ENCODE data around the gene GNA12. TPM values are rescaled to one million over a fixed set of nuclear protein-coding genes. Genes with fewer than 3 reads are reported as not detected.

The GNA12 gene, protein sequence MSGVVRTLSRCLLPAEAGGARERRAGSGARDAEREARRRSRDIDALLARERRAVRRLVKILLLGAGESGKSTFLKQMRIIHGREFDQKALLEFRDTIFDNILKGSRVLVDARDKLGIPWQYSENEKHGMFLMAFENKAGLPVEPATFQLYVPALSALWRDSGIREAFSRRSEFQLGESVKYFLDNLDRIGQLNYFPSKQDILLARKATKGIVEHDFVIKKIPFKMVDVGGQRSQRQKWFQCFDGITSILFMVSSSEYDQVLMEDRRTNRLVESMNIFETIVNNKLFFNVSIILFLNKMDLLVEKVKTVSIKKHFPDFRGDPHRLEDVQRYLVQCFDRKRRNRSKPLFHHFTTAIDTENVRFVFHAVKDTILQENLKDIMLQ
- 10 to 100 TPM in 11 of 12 donors, not detected in 1; 22.8 to 44.9 (median 29.2) TPM for polyA plus RNA-seq (ENCODE audit: insufficient read length in 12 of 12)
- long read RNA-seq, donor 1, full-length matches to known transcripts = 9 of 9 reads
- long read RNA-seq, donor 1, partial matches to known transcripts = 0 of 9 reads
- long read RNA-seq, donor 1, other reads (novel, unspliced or antisense) = 0 of 9 reads
- long read RNA-seq, donor 2, full-length matches to known transcripts = 7 of 7 reads
- long read RNA-seq, donor 2, partial matches to known transcripts = 0 of 7 reads
- long read RNA-seq, donor 2, other reads (novel, unspliced or antisense) = 0 of 7 reads
- long read RNA-seq, donor 3, full-length matches to known transcripts = 5 of 5 reads
- long read RNA-seq, donor 3, partial matches to known transcripts = 0 of 5 reads
- long read RNA-seq, donor 3, other reads (novel, unspliced or antisense) = 0 of 5 reads
- long read RNA-seq, donor 4, full-length matches to known transcripts = 4 of 4 reads
- long read RNA-seq, donor 4, partial matches to known transcripts = 0 of 4 reads
- long read RNA-seq, donor 4, other reads (novel, unspliced or antisense) = 0 of 4 reads
- long read RNA-seq, donor 5, full-length matches to known transcripts = 10 of 10 reads
- long read RNA-seq, donor 5, partial matches to known transcripts = 0 of 10 reads
- long read RNA-seq, donor 5, other reads (novel, unspliced or antisense) = 0 of 10 reads
- long read RNA-seq, donor 6, full-length matches to known transcripts = 5 of 5 reads
- long read RNA-seq, donor 6, partial matches to known transcripts = 0 of 5 reads
- long read RNA-seq, donor 6, other reads (novel, unspliced or antisense) = 0 of 5 reads
- long read RNA-seq, donor 7, full-length matches to known transcripts = 4 of 4 reads
- long read RNA-seq, donor 7, partial matches to known transcripts = 0 of 4 reads
- long read RNA-seq, donor 7, other reads (novel, unspliced or antisense) = 0 of 4 reads
- long read RNA-seq, donor 8, full-length matches to known transcripts = 8 of 8 reads
- long read RNA-seq, donor 8, partial matches to known transcripts = 0 of 8 reads
- long read RNA-seq, donor 8, other reads (novel, unspliced or antisense) = 0 of 8 reads
- long read RNA-seq, donor 9, full-length matches to known transcripts = 6 of 12 reads
- long read RNA-seq, donor 9, partial matches to known transcripts = 6 of 12 reads
- long read RNA-seq, donor 9, other reads (novel, unspliced or antisense) = 0 of 12 reads
- long read RNA-seq, donor 10, full-length matches to known transcripts = 14 of 14 reads
- long read RNA-seq, donor 10, partial matches to known transcripts = 0 of 14 reads
- long read RNA-seq, donor 10, other reads (novel, unspliced or antisense) = 0 of 14 reads
- long read RNA-seq, donor 11, full-length matches to known transcripts = 13 of 13 reads
- long read RNA-seq, donor 11, partial matches to known transcripts = 0 of 13 reads
- long read RNA-seq, donor 11, other reads (novel, unspliced or antisense) = 0 of 13 reads

DNA sequence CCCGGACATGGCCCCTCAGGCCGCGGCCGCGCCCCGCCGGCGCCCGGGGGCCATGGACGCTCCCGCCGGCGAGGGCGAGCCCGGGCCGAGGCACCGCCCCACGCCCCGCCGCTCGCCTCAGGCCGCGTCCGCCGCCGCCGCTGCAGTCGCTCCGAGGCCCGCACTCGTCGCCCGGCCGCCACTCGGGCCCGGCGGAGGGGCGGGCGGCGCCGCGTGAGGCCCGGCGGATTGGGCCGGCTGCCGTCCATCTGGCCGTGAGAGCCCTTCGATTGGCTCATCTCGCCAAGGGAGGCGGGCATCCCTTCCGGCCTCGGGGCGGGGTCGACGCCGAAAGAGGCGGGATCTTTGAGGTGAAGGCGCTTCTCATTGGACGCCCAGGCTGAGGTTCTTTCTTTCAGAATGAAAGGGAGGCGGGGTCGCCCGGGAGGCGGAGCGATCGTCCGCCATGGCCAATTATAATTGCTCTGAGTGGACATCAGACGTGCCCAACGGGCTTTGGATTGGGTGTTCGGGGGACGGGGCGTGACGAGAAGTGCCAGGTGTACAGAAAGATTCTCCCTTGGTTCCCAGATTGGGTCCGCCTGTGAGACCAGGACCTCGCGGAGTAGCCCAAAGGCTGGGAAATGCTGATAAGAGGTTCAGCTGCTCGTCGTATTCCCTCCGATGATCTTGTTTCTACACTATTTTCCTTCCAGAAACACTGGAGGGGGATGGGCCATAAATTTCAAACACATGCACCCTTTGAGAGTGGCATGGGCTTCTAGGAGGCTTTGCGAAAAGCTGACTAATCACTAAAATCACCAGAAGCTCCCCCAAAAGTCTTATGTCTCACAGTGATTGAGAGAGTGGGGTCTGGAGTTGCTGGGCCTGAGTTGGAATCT is at the start of gene GNA12:
Gene GNA12 (minus strand): TSS at position 156 of the 881 bp plus-strand sequence. CDS start 147 bp downstream, at position 9.
- peak; percentile 99 for DNase-seq

DNA sequence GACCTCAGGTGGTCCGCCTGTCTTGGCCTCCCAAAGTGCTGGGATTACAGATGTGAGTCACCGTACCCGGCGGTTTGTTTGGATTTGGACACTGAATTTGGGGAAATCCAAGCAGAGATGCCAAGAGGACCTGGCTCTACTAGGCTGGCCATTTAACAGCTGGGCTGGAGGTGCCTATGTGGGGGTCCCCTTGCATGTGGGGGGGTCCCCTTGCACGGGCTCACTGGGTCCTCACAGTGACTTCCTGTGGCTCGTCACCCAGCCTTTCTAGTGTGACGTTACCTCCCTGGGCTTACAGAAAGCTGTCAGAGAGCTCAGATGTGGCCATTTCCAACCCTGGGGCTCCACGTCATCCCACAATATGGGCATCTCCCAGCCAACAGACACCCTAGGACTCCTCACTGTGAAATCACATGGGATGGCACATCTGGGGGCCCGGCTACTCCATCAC is 49.3 kb upstream of the GNA12 start:
- no peak for DNase-seq

DNA sequence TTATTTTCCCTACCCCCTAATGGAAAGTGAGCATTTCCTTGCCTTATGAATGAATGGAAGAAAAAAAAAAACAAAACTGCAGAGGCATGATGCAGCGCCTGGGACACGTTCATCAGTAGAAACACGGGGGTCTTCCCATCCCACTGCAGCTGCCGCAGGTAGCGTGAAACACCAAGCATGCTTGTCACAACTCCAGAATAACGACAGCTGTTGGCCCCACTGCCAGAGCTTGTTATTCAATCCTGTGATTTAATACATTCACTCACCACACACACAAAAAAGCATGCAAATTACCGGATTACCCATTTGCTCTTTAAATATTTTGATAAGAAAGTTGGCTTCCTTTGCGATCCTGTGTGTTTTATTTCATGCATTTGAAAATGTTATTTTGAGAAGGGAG is 48.4 kb upstream of the GNA12 start:
- no peak for DNase-seq

DNA sequence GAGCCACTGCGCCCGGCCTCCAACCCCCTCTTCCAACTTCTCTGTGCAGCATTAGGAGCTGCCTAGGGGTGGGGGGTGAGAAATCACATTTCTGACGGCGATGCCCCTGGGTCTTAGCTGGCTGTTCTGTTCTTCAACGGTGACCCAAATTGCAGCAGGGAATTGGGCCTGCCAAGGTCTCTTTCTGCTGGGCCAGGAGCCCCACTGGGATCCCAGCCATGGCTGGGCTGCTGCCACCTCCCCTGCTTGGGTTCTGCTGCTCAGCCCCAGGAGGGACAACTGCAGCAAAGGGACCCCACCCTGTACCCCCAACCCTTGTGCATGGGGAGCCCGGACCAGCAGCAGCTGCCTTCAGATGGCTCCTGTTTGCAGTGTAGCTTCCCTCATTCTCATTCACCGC is 43.7 kb upstream of the GNA12 start:
- no peak for DNase-seq

DNA sequence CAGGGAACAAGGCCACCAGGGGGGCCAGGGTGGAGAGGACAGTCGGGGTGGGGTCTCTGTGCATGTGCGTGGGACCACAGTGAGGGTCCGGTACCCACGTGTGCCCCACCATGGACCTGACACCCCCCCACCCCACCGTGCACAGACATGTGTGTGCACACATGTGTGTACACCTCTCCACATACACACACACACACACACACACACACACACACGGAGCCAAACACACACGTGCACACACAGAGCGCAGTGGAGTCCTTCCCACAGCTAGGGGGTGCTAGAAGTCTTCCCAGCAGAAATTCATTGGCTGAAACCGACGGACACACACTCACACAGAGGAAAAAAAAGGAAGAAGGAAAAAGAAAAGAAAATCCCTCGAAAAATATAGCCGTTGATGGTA is 42.8 kb upstream of the GNA12 start:
- peak; percentile 77 for DNase-seq

DNA sequence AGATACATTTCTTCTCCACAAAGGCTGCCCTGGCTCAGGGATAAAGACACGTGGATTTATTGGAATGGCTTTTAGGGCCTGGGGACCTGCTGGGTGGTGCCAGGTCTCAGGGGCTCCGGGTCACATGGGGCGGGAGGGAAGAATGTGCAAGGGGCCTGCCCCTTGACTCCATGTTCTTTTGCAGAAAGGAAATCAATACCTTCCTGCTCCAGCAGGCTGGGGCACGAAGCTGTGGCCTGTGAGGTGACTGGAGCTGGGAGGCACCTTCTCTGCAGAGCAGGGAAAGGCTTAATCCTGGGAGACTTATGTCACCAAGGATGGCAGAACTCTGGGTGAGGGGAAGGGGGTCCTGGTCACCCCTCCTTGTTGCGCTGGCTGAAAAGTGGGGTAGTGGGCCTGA is 42.3 kb upstream of the GNA12 start:
- DNase-seq = no peak

DNA sequence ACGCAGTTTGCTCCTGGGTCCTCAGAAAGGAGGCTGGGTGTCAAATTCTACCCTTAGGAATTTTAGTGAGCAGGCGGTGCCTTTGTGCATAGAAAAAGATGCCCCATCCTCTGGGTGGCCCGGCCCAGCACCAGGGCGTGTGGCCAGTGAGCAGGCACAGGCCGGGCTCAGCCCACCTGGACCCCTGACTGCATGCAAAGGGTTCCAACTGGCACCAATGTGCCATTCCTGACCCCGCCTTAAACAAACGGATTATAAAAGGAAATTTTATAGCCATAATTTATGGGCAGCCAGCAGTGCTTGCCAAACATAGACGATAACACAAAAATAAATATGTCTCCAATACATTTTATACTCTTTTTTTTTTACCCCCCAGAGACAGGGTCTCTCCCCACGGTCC is 40.1 kb upstream of the GNA12 start:
- DNase-seq = no peak

DNA sequence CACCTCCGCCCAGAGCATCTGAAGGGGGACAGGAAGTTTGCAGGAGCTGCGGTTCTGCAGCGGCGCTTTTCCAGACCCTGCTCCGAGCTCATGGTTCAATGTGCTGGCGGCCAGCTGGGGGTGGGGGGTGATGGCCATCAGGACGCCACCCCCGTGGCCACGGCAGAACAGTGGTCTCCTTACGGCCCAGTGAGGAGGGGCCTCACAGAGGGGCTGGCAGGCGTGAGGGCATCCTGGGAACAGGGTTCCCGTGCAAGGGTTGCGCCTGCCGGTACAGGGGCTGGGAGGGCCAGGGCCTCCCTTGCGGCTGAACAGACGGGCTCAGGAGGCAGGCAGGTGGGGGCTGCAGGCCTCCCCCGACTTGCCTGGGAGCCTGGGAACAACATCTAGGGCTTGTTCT is 39.0 kb upstream of the GNA12 start:
- no peak for DNase-seq

DNA sequence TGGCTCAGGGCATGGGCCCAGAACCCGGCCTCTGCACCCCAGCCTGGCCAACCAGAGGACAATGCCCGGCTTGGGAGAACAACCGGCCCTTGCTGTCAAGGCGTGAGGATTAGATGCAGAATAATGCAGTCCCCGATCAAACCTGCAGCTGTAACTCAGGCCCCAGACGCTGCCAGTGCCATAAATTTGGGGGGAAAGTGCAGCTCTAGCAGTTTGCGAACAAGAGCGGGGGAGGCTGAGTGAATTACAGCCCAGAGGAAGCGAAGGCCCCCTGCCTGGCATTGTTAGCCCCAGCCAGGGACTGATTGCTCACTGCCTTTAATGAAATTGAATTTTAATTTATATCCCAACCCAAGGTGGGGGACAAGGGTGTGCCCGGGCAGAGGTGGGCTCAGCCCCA is 38.0 kb upstream of the GNA12 start:
- no peak for DNase-seq

DNA sequence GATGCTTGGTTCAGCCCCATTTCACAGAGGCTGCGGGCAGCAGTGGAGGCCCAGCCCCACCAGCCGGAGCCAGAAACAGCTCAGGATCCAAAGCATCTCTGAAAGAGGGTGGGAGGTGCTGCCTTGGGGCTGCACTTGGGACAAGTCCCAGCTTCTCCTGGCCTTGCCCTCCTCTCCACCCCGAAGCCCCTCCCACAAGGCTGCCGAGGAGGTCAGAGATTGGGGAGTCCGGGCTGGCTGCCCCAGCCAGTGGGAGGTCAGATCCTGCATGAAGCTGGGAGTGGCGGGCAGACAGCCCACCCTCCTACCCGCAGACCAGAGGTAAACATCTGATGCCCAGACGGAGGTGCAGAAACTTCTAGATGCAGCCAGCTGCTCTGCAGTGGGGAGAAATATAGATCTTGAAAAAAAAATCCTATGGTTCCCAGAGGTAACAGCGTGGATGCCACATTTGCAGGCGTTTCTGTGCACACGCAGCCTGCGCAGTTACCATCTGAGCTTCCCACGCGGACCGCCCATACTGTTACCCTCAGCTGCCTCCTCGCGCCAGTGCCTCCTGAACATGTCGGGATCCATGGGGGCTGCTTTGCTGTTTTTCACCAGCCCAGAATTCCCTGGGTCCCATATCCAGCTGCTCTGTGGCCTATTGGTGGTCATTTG is 36.9 kb upstream of the GNA12 start:
- no peak for DNase-seq

DNA sequence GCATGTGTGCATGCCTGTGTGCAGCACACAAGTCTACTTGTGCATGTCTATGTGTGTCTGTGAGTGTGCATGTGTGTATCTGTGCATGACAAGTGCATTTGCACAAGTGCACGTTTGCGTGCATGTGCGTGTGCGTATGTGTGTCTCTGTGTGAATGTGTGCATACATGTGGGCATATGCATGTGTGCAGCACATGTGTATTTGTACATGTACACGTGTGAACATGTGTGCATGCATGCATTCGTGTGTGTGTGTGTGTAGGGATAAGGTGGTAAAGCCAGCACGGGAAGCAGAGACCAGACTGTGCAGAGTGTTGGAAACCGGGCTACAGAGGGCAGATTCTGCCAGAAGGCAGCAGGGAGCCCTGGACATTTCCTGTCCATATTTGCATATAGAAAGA is 35.9 kb upstream of the GNA12 start:
- DNase-seq = no peak

DNA sequence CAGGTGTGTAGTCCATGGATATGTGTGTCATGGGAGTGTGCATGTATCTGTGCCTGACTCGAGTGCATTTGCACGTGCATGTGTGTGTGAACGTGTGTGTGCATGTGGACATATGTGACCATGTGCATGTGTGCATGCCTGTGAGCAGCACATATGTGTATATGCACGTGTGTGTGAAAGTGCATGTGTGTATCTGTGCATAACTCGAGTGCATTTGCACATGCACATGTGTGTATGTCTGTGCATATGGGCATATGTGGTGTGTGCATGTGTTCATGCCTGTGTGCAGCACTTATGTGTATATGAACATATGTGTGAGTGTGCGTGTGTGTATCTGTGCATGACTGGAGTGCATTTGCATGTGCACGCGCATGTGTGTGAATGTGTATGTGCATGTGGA is 35.2 kb upstream of the GNA12 start:
- DNase-seq = no peak

DNA sequence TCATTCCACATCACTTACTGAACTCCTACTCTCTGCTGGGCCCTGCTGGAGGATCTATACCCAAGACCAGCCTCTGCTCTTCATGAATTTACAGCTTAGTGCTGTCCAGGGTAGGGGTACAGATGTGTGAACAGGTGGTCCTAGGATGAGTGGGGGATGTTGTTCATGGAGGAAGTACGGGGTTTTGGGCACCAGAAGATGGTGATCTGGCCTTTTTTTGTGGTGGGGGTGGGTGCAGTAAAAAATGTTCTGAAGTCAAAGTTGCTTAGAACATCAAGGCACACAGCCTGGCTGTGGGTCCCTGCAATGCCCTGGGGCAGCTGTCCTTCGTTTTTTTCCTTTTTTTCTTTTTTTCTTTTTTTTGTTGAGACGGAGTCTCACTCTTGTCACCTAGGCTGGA is 34.2 kb upstream of the GNA12 start:
- no peak for DNase-seq

DNA sequence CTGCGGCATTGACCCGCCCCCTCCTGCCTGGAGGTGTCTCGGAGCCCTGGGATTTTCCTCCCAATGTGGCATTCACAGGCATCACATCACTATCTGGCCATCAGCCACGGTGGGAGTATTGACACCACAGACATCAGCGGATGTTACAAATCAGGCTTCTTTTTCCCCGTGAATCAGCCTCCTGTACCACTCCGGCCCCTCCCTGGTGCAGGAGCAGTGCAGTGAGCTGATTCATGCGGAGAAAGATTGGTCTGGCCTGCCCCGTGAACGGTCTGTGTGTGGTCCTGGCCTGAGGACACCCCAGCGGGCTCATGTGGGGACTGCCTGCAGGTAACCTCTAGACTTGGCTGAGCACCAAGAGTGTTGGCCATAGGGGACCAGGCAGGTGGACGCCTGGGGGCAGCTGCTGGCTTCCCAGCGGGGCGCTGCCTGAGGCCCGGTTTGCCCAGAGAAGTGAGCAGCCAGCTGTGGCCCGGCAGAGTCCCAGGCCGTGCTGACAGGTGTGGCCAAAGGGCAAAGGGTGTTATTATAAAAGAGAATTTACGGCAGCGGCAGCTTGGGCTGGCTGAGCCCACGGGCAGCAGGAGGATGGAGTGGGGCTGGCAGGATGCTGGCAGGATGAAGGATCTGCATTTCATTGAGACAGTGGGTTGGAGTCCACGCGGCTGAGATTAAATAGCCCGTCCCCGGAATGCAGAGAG is 32.1 kb upstream of the GNA12 start:
- no peak for DNase-seq

DNA sequence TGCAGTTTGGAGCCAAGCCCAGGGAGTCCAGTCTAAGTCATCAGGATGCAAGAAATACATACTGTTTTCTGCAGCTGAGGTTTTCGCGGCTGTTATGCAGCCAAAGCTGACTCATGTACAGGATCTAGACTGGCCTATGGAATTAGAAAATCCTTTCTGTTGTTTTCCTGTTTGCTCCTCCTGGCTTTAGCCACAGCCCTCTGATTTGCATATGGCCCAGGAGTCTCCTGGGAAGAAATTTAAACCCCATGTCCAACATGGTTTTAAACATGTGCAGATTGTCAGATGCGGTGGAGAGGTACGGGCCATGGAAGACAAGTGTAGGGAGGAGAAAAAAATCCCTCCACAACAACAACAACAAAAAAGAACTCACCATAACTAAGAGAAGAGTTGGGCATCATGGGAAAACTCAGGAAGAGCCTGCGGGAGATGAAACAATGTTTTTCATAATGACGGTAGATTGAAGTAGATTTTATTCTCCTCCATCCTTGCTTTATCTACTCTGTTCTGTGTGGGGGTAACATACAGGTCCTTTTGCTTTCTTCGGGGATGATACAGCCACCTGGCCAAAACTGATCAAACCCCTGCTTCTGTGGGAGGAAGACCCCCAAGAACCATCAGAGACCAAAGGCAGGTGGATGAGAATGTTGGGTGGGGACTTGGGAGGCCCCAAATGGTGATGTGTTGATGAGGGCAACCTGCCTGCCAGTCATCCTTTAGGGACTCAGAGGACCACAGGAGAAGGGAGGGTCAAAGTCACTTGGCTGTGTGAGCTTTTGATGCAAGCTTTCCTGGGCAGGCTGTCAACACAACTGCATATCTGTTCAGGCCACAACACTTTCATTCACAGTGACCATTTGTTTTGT is 29.8 kb upstream of the GNA12 start:
- DNase-seq = no peak

DNA sequence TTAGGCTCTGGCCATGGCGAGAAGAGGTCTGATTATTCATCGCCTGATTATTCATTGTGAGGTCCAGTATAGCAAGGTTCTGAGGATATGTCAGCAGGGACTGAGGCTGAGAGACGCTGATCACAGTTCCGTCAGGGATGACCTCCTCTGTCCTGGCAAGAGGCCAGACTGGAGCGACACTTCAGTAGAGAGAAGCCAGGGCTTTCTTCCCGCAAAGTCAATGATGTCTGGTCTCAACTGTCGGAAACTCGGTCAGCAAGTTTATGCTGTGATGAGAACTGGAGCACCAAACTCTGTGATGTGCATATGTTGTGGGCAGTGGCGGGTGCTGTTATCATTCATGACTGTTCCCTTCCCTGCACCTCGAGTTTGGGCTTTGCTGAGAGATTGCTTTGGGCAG is 29.0 kb upstream of the GNA12 start:
- no peak for DNase-seq

DNA sequence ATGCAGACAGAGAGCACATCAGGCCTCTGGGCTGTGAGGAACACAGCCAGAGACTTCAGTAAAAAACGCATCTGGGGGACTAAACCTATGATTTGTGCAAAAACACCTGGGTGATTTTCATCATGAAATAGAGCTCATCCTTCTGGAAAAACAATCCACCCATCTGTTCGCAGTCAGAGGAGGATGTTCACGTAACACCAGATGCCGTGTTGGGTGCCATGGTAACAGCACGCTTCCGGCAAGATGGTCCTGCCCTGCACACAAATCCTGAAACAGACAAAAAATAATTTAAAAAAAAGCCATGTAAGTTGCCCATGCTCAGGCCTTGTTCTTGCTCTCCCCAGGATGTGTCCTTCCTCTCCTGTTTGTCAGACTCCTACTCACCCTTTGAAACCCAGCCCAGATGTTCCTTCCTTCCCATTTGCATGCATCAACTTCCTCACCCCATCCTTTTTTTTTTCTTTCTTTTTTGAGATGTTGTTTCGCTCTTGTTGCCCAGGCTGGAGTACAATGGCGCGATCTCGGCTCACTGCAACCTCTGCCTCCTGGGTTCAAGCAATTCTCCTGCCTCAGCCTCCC is 28.3 kb upstream of the GNA12 start:
- no peak for DNase-seq

Data from muscle of arm (tissue), 14 donors.